PC-9 (cell line): ENCODE data around the gene KIDINS220.

ENCODE experiments used
- EZH2 ChIP-seq: fragments of 200-600 bp; sonication (generic); IDR thresholded peaks from 2 replicates; pipeline ENCODE4 v1.8.0; 2017; ENCODE audit warnings: antibody characterized with exemption, low read depth
- TF ChIP-seq, protein P1 (sequence below): fragments of 200-600 bp; sonication (generic); conservative IDR thresholded peaks from 2 replicates; pipeline ENCODE4 v1.6.1; 2017; ENCODE audit warnings: mixed run types, antibody characterized with exemption, mild to moderate bottlenecking, moderate library complexity

DNA sequence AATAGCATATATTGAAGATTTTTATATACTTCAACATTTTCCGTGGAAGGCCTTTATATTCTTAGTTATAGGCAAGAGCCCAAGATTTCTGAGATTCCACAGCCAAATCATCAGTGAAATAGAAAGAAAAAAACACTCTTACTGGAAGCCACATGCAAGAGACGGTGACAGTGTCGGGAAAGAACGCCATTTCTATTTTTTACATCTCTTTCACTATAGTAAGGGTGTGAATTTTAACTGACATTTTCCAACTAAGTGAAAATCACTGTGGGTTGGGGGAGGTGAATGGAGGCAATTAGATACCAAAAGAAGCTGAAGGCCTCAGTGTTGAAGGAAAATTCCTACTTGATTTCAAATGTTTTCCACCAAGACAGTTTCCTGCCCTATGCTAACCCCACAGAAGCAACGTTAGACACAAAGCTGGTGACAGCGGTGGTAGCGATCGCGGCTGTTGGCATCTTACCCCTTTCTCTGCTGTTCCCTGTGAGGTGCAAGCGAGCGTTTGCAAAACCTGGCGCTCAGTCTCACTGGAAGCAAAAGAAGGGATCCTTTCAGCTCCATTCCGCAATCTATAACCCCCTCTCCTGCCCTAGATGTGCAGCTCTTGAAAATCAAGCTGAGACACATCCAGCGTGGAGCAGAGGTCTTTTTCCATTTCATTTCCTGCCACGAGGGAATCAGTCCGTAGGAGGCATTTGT is 135.6 kb downstream of the KIDINS220 start:
- TF ChIP-seq, protein P1, sequence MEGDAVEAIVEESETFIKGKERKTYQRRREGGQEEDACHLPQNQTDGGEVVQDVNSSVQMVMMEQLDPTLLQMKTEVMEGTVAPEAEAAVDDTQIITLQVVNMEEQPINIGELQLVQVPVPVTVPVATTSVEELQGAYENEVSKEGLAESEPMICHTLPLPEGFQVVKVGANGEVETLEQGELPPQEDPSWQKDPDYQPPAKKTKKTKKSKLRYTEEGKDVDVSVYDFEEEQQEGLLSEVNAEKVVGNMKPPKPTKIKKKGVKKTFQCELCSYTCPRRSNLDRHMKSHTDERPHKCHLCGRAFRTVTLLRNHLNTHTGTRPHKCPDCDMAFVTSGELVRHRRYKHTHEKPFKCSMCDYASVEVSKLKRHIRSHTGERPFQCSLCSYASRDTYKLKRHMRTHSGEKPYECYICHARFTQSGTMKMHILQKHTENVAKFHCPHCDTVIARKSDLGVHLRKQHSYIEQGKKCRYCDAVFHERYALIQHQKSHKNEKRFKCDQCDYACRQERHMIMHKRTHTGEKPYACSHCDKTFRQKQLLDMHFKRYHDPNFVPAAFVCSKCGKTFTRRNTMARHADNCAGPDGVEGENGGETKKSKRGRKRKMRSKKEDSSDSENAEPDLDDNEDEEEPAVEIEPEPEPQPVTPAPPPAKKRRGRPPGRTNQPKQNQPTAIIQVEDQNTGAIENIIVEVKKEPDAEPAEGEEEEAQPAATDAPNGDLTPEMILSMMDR: no peak
- TF ChIP-seq EZH2: no peak
